Measurements from ENCODE around the gene OR1K1. TPM values are rescaled to one million over a fixed set of nuclear protein-coding genes. Genes with fewer than 3 reads are reported as not detected.

Gene OR1K1
- polyA plus RNA-seq, 1 experiment: not detected

- no peak for DNase-seq (ENCODE audit: low read depth, low spot score)
Measured at GRCh38 chr9:122819326-122819725, 19.4 kb downstream of the OR1K1 start.

GRCh38 chr9:122819791-122820489, 20.0 kb downstream of the OR1K1 start:
- no peak for DNase-seq (ENCODE audit: low read depth, low spot score)
- no peak for TF ChIP-seq CTCF (IDR thresholded peaks at IDR 0.05; ENCODE audit: low read depth, low read length)
- Histone ChIP-seq H3K4me3 (ENCODE audit: low read depth, low read length) (no peak overlapping the region), H3K27ac (ENCODE audit: low read depth, low read length) (peak overlapping the region; percentile 75), H3K9me3 (ENCODE audit: control insufficient read depth, insufficient read depth, low read length) (no peaks in the 10 kb centered on the region), H3K27me3 (ENCODE audit: control insufficient read depth, insufficient read depth, low read length) (no peaks in the 10 kb centered on the region)
- ChIA-PET CTCF (interaction anchor here (1.5 to 2.1 kb wide), 2 partner anchors 9 to 10 kb away, joined by 3 to 5 read pairs; no protein-coding TSS in a partner anchor), POLR2A (interaction anchor here (1.7 kb wide), 1 partner anchor 8 kb away, joined by 13 read pairs; the partner anchor contains the start of gene PDCL)

More at GRCh38 chr9:122819326-122819725, 19.4 kb downstream of the OR1K1 start:
- no peak for TF ChIP-seq CTCF (IDR thresholded peaks at IDR 0.05; ENCODE audit: low read depth, low read length)
- H3K4me3 ChIP-seq (ENCODE audit: low read depth, low read length): no peak overlapping the region
- ChIA-PET CTCF (interaction anchor here (1.1 to 2.1 kb wide), 4 partner anchors 8 to 531 kb away, joined by 3 to 5 read pairs (median 3); no protein-coding TSS in a partner anchor), POLR2A (interaction anchor here (0.6 to 1.7 kb wide), 2 partner anchors 9 to 42 kb away, joined by 6 to 13 read pairs; partner anchors contain the start of gene PDCL)
- peak overlapping the region; percentile 53 for H3K27ac ChIP-seq (ENCODE audit: low read depth, low read length)
- no peaks in the 10 kb centered on the region for H3K27me3 ChIP-seq (ENCODE audit: control insufficient read depth, insufficient read depth, low read length)
- H3K9me3 ChIP-seq (ENCODE audit: control insufficient read depth, insufficient read depth, low read length): no peaks in the 10 kb centered on the region

- Histone ChIP-seq H3K27ac (ENCODE audit: low read depth, low read length) (peak overlapping the region; percentile 75), H3K27me3 (ENCODE audit: control insufficient read depth, insufficient read depth, low read length) (no peaks in the 10 kb centered on the region), H3K9me3 (ENCODE audit: control insufficient read depth, insufficient read depth, low read length) (no peaks in the 10 kb centered on the region), H3K4me3 (ENCODE audit: low read depth, low read length) (no peak overlapping the region)
- no peak for TF ChIP-seq CTCF (IDR thresholded peaks at IDR 0.05; ENCODE audit: low read depth, low read length)
- DNase-seq (ENCODE audit: low read depth, low spot score): no peak
- CTCF ChIA-PET: interaction anchor here (0.6 to 2.1 kb wide), 5 partner anchors 10 to 663 kb away, joined by 3 to 7 read pairs (median 3); no protein-coding TSS in a partner anchor
- POLR2A ChIA-PET: no interaction called here
Measured at GRCh38 chr9:122820490-122820845, 20.5 kb downstream of the OR1K1 start.

DNA sequence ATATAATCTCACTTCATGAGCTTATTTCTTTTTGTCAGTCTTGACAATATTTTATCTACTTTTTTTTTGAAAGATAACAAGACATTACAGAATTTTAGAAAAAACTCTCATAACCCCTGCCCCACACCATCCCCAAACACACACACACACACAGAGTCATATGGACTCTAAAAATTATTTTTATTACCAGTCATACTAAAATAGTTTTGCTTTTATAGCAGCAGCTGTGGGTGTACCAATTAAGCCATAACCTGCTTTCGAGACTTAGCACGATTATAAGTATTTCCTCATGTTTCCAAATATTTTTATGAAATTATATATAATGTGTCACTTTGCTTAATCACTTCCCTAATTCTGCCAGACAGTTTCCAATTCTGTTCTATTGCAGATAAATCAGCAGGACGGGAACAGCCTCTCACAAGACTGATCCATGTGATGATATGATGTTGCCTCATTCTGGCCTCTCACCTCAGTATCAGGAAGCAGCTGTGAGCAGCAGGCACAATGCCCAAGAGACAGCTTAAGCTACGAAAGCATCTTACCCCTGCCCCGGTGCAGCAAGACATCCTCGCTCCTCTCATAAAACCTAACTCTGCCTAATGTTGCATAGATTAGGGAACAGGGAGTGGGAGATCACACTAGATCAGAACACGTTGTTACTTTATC, 21.5 kb downstream of the OR1K1 start:
- Histone ChIP-seq H3K27ac (ENCODE audit: low read depth, low read length) (no peak overlapping the region), H3K9me3 (ENCODE audit: control insufficient read depth, insufficient read depth, low read length) (no peaks in the 10 kb centered on the region), H3K27me3 (ENCODE audit: control insufficient read depth, insufficient read depth, low read length) (no peaks in the 10 kb centered on the region), H3K4me3 (ENCODE audit: low read depth, low read length) (no peak overlapping the region)
- DNase-seq (ENCODE audit: low read depth, low spot score): no peak
- ChIA-PET CTCF (interaction anchor here (0.6 to 2.1 kb wide), 4 partner anchors 11 to 664 kb away, joined by 3 to 7 read pairs (median 4); no protein-coding TSS in a partner anchor), POLR2A (no interaction called here)
- no peak for TF ChIP-seq CTCF (IDR thresholded peaks at IDR 0.05; ENCODE audit: low read depth, low read length)

- H3K9me3 ChIP-seq (ENCODE audit: control insufficient read depth, insufficient read depth, low read length): no peaks in the 10 kb centered on the region
- ChIA-PET POLR2A (no interaction called here), CTCF (no interaction called here)
- TF ChIP-seq CTCF (IDR thresholded peaks at IDR 0.05; ENCODE audit: low read depth, low read length): no peak
- no peak overlapping the region for H3K4me3 ChIP-seq (ENCODE audit: low read depth, low read length)
- no peaks in the 10 kb centered on the region for H3K27me3 ChIP-seq (ENCODE audit: control insufficient read depth, insufficient read depth, low read length)
- DNase-seq (ENCODE audit: low read depth, low spot score): no peak
- H3K27ac ChIP-seq (ENCODE audit: low read depth, low read length): no peak overlapping the region
Measured at GRCh38 chr9:122822056-122822455, 22.1 kb downstream of the OR1K1 start.
